Right kidney (tissue), 1 donor: ENCODE measurements around the gene CDC42EP5.
"Not testable (repeated sequence)": the region's sequence is repeated elsewhere in the genome, so short reads cannot be mapped to it uniquely, and the experiment has no call there.

Experiments
- DNase-seq: peaks from one replicate; pipeline ENCODE4 v3.0.0-alpha.2; 2016

The CDC42EP5 gene

DNA sequence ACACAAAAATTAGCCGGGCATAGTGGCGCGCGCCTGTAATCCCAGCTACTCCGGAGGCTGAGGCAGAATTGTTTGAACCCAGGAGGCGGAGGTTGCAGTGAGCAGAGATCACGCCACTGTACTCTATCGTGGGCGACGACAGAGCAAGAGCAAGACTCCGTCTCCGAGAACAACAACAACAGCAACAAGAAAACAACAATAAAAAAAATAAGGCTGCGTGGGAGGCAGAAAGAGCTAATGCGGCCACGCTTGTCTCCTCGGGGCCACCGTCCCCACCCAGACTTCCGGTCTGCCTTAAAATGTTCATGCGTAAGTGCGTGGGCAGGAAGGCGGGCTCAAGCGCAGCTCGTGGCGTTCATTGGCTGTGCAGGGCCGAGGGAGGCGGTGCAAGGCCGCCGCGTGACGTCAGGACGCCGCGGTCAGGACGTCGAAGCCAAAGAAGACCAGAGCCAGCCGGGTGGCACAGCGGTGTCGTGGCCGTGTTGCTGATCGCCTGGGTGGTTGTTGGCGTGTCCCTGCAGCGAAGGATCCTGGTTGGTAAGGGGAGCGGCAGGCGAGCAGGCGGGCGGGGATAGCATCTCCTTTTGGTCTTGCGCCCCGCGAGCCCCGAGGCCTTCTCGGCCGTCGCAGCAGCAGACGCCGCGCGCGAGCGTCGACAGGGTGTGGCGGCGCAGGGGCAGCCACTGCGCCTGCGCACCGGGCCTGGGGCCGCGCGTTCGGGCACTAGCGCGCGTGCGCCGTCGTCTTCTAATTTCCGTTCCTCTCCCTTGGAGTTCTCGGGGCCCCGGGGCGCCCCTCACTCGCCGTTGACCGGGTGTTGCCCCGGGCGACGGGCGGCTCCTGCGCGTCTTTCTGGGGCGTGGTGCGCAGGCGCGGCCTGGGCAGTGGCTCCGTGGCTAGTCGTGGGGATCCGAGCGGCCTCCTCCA, 24.1 kb downstream of the CDC42EP5 start, which contains the start of gene LENG8:
TSS of gene LENG8 (plus strand) at position 426 of the 927 bp plus-strand sequence. CDS start 2,146 bp downstream, outside the sequence.
- peak; percentile 100 for DNase-seq

DNA sequence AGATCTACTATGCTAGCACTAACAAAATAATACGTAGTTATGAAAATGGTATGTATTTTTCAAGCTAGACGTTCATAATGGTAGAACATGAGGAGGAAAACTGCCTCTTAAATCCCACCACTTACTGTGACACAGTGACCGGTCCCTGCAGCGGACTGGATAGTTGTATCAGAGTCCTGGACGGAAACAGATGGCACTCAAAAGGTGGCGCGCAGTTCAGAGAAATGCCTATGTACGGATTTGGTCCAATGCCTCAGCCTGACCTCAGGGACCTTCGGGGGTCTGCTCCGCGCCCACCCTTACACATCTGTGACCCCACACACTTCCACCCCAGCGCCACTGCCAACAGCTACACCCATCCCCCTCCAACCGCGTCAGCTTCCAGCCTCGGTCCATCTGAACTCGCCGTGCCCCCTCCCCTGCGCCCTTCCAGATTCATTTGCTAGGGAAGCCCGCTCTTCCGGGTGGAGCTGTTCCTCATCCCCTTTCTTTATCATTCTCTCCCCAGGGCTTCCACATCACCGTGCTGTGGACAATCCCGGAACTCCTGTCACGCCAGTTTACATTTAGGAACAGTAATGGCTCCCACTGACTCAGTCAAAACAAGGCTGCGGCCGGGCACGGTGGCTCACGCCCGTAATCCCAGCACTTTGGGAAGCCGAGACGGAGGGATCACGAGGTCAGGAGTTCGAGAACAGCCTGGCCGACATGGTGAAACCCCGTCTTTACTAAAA, 24.9 kb downstream of the CDC42EP5 start:
- peak; percentile 82 for DNase-seq

DNA sequence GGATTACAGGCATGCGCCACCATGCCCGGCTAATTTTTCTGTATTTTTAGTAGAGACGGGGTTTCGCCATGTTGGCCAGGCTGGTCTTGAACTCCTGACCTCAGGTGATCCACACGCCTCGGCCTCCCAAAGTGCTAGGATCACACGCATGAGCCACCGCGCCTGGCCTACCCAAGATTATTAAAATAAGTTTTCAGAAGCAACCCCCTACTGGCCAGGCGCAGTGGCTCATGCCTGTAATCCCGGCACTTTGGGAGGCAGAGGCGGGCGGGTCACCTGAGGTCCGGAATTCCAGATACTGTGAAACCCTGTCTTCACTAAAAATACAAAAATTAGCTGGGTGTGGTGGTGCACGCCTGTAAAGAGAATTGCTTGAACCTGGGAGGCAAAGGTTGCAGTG, 26.7 kb downstream of the CDC42EP5 start:
- not testable (repeated sequence) for DNase-seq

DNA sequence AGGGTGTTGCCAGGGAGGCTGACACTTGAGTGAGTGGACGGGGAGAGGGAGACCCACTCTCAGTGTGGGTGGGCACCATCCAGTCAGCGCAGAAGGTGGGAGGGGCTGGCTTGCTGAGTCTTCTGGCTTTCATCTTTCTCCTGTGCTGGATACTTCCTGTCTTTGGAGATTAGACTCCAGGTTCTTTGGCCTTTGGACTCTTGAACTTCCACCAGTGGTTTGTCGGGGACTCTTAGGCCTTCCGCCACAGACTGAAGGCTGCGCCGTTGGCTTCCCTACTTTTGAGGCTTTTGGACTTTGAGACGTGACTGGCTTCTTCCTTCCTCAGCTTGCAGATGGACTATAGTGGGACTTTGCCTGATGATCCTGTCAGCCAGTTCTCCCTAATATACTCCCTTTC, 28.4 kb downstream of the CDC42EP5 start:
- DNase-seq = no peak

DNA sequence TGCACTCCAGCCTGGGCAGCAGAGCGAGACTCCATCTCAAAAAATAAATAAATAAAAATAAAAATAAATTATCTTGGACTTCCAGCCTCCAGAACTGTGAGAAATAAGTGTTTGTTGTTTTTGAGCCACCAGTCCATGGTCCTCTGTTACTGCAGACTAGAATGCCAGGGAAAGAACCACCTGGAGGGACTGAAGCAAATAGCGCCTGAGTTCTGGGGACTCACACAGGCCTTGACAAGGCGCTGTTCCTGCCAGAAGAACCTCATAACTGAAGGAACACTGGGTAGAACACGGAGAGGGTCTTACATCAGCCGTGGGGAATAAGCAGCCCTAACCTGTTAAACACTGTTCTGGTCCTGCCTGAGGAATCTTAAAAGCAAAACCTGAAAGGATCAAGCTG, 32.5 kb downstream of the CDC42EP5 start:
- DNase-seq = no peak

DNA sequence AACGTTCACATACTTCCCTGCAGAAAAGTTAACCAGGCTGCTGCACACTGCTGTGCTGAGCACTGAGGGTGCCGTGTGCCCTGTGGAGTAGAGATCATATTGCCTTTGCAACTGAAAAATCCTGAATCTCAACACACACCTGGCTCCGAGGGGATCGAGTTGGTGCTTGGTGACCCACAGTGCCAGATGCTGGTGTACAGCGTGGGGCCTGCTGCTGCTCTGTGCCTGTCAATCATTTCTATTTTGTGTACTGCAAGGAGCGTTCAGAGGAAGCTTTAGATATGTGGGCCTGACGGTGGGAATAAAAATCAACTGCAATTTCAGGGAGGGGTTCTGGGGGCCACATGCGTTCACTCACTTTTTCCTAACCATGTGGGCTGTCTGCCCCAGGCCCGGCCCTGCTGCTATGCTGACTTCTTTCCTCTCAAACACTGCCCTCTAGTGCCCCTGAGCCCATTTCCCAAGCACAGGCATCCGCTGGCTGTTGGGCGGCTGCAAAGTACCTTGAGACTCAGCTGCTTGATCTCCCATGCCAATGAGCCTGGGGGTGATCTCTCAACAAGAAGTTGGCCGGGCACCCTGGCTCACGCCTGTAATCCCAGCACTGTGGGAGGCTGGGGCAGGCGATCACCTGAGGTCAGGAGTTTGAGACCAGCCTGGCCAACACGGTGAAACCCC, 33.8 kb downstream of the CDC42EP5 start:
- DNase-seq = no peak

DNA sequence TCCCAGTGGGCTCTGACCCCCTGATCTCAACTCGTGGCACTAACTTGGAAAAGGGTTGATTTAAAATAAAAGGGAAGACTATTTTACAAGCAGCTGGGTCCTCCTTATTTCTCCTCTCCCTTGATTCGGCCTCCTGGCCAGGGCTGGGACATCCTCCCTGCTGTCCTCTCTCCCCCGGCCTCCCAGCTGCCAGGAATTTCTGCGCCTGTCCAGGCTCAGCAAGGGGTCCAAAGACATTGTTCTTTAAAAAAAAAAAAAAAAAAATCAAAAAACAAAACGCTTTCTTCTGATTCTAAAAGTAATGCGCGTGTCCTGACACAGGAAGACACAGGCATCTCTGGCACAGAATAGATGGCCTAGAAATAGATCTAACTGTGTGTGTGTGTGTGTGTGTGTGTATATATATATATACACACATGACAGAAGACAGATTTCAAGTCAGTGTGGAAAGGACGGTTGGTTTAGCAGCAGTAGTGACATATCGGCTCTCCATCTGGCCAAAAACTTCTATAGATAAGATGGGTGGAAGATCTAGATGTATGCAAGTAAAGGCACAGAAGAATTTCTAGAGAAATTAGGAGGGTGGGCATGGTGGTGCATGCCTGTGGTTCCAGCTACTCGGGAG, 36.4 kb downstream of the CDC42EP5 start:
- DNase-seq = no peak

DNA sequence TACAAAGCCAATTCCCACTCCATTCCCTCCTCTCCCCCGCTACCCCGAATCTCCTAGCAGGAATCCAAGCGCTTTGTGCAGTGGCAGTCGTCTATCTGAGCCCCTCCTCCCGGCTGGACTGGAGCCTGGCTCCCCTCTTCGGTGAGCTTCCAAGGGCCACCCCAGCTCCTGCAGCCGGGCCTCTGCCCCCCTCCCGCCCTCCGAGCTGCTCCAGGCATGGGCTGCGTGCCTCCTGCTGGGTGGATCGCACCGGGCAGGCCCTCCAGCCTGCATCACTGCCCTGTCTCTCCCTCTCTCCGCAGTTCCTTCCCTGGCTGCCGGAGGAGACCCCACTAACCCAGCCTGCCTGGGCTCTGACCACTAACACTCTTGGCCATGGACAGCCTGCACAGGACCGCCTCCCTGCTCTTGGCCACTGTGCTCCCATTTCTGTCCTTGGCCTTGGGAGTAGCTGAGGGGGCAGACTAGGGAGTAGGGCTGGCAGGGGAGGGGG, 37.0 kb downstream of the CDC42EP5 start:
- no peak for DNase-seq

DNA sequence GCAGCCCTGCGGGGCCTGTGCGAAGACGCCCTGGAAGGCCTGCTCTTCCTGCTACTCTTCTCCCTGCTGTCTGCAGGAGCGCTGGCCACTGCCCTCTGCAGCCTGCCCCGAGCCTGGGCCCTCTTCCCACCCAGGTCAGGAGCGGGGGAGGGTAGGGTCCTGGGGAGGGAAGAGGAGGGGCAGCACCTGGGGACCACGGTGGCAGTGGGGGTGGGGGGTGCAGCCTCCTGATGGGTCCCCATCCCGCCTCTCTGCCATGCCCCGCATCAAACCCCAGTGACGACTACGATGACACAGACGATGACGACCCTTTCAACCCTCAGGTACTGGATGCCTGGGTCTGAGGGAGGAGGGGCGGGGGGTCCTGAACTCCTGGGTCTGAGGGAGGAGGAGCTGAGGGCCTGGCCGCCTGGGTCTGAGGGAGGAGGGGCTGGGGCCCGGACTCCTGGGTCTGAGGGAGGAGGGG, 37.5 kb downstream of the CDC42EP5 start:
- no peak for DNase-seq

DNA sequence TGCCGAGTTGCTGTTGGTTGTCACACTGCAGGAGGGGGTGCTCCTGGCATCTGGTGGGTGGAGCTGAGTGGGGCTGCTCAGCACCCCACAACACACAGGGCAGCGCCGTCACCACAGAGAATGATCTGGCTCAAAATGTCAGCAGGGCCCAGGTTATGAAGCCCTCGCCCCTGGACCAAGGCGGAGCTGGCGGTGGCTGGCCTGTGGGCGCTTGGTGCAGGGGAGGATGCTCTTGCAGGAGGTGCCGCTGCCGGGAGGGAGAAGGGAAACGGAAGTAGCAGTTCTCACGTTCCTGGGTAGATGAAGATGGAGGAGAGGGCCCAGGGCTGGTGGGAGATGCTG, 38.3 kb downstream of the CDC42EP5 start:
- DNase-seq = no peak

DNA sequence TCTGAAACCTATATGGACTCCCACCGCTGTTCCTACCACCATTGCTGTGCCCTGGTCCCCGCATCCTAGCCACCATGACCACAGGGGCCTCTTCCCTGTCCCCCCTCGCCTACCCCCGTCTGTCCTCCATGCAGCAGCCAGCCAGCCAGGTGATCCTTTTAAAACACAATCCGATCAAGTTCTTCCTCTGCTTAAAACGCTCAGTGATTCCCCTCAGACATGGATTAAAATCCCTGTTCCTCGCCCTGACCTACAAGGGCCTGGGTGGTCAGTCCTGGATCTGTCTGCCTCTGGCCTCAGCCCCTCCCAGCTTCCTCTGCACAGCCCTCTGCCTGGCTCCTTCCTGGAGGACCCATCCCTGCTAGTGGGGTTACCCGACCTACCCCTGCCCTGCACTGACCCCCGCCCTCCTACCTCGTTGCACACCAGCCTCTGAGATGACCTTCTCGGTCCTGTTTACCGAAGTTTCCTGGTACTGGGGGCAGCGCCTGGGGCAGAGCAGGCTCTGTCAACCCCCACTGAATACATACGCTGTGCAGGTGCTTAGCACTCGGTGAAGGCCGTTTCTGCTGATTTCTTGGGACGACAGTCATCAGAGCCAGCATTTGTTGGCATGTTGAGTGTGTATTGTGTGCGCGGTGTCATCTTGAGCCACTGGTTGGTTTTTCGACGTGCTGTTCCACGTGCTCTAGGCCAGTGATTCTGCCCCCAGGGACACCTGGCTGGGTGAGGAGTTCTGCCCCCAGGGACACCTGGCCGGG, 38.8 kb downstream of the CDC42EP5 start:
- DNase-seq = no peak

DNA sequence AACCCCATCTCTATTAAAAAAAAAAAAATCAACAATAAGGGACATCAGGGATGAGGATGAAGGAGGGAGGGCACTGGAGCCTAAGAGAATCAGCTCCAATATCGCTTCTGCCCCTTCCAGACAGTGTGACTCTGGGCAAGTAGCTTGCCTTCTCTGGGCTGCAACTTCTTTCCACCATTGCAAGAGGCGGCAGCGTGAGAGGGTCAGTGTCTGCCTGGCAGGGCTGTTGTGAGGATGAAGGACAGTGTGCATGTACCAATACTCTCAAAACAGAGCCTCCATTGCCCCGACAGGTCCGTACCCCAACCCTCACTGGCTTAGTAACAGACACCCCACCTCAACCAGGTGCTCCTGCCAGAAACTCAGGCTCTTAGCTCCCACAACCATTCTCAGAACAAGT, 39.4 kb downstream of the CDC42EP5 start:
- no peak for DNase-seq

DNA sequence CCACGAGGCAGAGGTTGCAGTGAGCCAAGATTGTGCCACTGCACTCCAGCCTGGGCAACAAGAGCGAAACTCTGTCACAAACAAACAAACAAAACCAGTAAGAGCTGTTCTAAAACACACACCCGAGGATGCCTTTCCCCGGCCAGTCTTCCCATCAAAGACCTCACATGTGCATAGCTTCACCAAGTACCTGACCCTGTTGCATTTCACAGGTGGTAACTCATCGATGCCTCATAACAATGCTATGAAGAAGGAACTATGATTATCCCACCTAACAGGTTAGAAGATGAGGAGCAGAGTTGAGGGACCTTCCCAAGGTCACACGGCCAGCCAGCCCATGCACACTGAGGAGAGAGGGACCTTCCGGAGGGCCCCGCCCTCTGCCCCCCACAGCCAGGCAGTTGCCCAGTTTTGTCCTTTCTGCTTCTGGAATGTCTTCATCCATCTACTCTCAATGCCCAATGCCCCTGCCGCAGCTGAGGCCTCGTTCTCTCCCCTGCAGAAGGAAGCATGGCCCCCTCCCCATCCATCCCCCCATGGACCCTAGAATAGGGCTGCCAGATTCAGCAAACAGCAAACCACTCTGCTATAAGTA, 40.9 kb downstream of the CDC42EP5 start:
- DNase-seq = no peak

DNA sequence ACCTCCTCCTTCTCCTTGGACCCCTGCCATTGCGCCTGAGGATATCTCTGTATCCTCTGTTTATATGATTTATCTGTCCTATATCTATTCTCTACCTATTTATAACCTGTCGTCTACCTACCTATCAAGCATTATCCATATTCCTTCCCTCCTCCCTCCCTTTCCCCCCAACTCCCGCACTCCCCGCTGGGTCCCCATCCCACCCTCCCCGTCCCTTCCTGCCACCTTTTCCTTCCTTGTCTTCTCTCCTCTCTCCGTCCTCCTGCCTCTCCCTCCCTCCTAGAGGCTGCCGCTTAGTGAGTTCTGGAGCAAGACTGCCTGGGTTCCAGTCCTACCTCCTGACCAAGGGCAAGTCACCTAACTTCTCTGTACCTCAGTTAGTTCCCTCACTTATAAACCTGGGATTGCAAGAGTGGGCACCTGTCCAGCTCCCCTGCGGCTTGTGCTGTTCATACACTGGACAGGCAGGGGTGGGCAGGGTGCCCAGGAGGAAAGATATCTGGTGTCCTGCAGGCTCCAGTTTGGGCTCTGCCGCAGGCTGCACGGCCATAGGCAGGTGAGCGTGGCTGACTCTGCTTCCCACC, 41.7 kb downstream of the CDC42EP5 start:
- no peak for DNase-seq

DNA sequence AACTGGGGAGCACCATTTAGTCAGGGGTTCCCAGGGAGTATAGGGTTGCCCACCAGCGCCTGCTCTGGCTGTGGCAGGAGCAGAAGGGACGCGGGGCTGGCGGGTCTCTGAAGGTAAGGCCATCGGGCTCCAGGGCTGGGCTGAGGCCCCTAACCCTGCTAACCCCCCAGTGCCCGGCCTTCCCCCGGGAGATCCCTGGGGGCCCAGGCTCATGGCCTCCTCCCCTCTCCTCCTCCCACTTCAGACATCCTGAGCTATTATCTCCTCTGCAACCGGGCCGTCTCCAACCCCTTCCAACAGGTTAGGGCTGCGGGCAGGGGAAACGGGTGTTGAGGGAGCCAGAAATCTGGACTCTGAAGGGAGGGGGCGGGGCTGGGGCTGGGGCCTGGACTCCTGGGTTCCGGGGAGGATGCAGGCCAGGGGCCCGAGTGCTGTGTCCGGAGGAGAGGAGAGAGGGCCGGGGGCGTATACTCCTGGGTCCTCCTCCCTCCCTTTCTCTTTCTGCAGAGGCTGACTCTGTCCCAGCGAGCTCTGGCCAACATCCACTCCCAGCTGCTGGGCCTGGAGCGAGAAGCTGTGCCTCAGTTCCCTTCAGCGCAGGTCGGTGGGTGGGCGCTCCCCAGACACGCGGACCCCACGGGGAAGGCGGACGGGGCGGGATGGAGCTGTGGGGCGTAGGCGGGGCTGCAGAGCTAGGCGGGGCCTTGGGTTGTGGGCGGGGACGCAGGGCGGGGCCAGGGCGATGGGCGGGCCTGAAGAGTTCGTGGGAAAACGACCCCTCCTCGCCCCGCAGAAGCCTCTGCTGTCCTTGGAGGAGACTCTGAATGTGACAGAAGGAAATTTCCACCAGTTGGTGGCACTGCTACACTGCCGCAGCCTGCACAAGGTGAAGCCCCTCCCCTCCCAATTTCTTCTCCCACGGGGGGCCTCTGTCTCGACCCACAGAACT, 42.5 kb downstream of the CDC42EP5 start:
- peak; percentile 53 for DNase-seq

DNA sequence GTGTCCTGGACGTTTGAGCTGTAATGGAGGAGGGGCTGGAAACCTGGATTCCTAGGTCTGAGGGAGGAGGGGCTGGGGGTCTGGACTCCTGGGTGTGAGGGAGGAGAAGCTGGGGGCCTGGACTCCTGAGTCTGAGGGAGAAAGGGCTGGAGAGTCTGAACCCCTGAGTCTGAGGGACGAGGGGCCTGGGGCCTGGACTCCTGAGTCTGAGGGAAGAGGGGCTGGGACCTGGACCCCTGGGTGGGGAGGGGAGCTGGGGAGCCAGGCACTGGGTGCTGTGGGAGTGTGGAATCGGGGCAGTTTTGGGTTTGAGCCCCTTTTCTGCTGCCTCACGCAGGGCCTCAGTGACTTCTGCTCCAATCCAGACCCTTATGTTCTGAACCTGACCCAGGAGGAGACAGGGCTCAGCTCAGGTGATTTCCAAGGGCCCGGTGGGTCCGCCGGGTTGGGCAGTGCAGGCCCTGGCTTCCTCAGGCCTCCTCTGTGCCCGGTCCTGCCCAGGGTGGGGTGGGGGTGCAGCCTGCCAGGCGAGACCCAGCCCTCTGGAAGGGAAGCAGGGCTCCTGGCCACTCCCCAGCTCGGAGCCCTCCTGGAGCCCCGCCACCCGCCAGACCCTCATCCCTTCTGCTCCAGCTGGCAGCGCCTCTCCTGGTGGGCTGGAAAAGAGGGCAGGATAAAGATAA, 43.4 kb downstream of the CDC42EP5 start:
- DNase-seq = no peak

DNA sequence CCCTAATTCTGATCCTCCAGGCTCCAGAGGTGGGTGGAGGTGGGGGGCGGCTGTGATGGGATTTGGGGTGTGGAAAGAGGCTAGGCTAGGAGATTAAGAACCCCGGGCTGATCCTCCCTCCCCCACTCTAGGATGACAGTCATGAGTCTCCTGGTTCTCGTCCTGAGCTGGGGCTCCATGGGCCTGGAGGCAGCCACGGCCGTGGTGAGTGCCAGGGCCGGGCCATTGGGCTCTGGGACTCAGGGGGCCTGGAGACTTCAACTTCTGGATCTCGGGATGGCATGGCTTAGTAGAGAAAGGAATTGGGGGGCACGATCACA, 44.0 kb downstream of the CDC42EP5 start:
- DNase-seq = no peak

DNA sequence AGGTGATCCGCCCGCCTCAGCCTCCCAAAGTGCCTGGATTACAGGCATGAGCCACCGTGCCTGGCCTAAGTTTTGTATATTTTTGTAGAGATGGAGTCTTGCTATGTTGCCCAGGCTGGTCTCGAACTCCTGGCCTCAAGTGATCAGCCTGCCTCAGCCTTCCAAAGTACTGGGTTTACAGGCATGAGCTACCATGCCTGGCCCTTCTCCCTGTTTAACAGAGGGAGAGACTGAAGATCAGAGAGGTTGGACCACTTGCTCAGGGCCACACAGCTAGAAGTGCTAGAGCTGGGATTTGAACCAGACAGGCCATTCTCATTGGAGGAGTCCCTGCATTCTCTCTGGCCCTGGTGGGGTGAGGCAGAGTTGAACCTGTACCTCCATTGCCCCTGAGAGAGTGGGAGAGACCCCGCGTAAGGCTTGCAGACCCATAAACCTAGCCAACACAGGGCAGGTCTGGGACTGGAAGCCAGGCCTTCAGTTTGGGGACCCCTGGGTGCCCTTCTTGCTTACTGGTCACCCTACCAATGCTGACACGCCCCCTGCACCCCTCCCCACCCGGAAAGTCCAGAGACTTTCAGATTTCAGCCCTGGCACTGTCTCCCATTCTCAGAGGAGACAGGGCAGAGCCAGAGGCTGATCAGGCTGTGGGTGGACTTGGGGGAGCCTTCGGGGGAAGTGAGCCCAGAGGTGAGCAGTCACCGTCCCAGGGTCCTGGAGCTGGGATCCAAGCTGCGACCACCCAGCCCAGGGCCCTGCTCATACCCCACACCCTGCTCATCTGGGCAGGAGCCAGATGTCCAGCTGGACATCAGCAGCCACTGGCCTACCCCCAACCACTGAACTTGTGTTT, 44.5 kb downstream of the CDC42EP5 start:
- DNase-seq = no peak
